OCI-LY1 (cell line): Measurements from ENCODE around the gene OPTC.

ENCODE experiments used
- EZH2 ChIP-seq: fragments of 200-600 bp; sonication (generic), shearing (Covaris generic); IDR thresholded peaks from 2 replicates; pipeline ENCODE4 v1.8.0; 2017; ENCODE audit warnings: borderline replicate concordance, mixed run types, mild to moderate bottlenecking, antibody characterized with exemption, low read length, moderate library complexity, mixed read lengths
- TF ChIP-seq, protein P1 (sequence below): fragments of 200-600 bp; sonication (generic), shearing (Covaris generic); IDR thresholded peaks from 2 replicates; pipeline ENCODE4 v1.5.1; 2017; ENCODE audit warnings: mild to moderate bottlenecking, antibody characterized with exemption, low read length, moderate library complexity, mixed read lengths

GRCh38 chr1:203491664-203492063 lies 2.3 kb upstream of the OPTC start:
- TF ChIP-seq, protein P1, sequence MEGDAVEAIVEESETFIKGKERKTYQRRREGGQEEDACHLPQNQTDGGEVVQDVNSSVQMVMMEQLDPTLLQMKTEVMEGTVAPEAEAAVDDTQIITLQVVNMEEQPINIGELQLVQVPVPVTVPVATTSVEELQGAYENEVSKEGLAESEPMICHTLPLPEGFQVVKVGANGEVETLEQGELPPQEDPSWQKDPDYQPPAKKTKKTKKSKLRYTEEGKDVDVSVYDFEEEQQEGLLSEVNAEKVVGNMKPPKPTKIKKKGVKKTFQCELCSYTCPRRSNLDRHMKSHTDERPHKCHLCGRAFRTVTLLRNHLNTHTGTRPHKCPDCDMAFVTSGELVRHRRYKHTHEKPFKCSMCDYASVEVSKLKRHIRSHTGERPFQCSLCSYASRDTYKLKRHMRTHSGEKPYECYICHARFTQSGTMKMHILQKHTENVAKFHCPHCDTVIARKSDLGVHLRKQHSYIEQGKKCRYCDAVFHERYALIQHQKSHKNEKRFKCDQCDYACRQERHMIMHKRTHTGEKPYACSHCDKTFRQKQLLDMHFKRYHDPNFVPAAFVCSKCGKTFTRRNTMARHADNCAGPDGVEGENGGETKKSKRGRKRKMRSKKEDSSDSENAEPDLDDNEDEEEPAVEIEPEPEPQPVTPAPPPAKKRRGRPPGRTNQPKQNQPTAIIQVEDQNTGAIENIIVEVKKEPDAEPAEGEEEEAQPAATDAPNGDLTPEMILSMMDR: no peak
- no peak for TF ChIP-seq EZH2
